SK-MEL-5 (cell line): ENCODE results near the gene GH1. TPM values are rescaled to one million over a fixed set of nuclear protein-coding genes. Genes with fewer than 3 reads are reported as not detected.
"Not testable (repeated sequence)": the region's sequence is repeated elsewhere in the genome, so short reads cannot be mapped to it uniquely, and the experiment has no call there.

ENCODE experiments used
- DNase-seq: peaks from one replicate; pipeline ENCODE4 v3.0.0-alpha.2; 2016; ENCODE audit warnings: low read depth, low spot score
- in situ Hi-C: cut with HindIII; loops from 2 replicates; pipeline ENCODE4 v1.10.0; 2016; ENCODE audit warnings: low sequenced_read_pairs, high pct_unique_total_duplicates, low pct_unique_long_range_greater_than_20kb
- small RNA-seq, 2 experiments: library from RNA; depleted of rRNA; stranded (forward); fragments of <200 nt; gene quantifications; one replicate each; pipeline ENCODE3, GENCODE V24; 2014
- total RNA-seq: library from RNA; depleted of rRNA; stranded (reverse); fragments of >200 nt; shearing (Covaris generic); gene quantifications from 2 replicates; pipeline ENCODE4 v1.2.3, GENCODE V29; 2014; rRNA removed

Gene GH1
- total RNA-seq, 1 experiment from 2014 or later, result not detected

- in situ Hi-C loops, result no loop called here
- DNase-seq, result peak; percentile 80
These were observed 36.6 kb downstream of the GH1 start, which contains the start of gene GH2 for GRCh38 chr17:63881935-63882601. Gene GH2 (minus strand): TSS chr17:63881944. CDS start chr17:63881801, 143 bp downstream.

GRCh38 chr17:63881337-63881736 is 37.3 kb downstream of the GH1 start:
- DNase-seq, result peak; percentile 37
- in situ Hi-C loops, result not testable (repeated sequence)

- DNase-seq, result no peak
- in situ Hi-C loops, result no loop called here
These were observed 37.9 kb downstream of the GH1 start for GRCh38 chr17:63880706-63881105.

GRCh38 chr17:63878413-63878812 is 40.2 kb downstream of the GH1 start:
- DNase-seq, in situ Hi-C loops: not testable (repeated sequence)

GRCh38 chr17:63874693-63875092 is 43.9 kb downstream of the GH1 start:
- DNase-seq, in situ Hi-C loops: not testable (repeated sequence)

- in situ Hi-C loops, DNase-seq: not testable (repeated sequence)
These were observed 44.5 kb downstream of the GH1 start for GRCh38 chr17:63874061-63874626.

- DNase-seq, in situ Hi-C loops: not testable (repeated sequence)
These were observed 45.1 kb downstream of the GH1 start, which contains the start of gene CSH2 for GRCh38 chr17:63873577-63873976. Gene CSH2 (minus strand): TSS chr17:63873677. CDS start chr17:63873614, 63 bp downstream.

- not testable (repeated sequence) for DNase-seq
These were observed 46.8 kb downstream of the GH1 start for GRCh38 chr17:63871646-63872365.

GRCh38 chr17:63870292-63870665 is 48.4 kb downstream of the GH1 start:
- DNase-seq, in situ Hi-C loops: not testable (repeated sequence)

More at GRCh38 chr17:63871646-63872365, 46.8 kb downstream of the GH1 start:
- in situ Hi-C loops, result not testable (repeated sequence)

- in situ Hi-C loops, DNase-seq: not testable (repeated sequence)
These were observed 48.9 kb downstream of the GH1 start for GRCh38 chr17:63869491-63870291.

Small RNA genes within 50 kb of the gene (small RNA-seq; reads per million reads assigned to genes)
- 0 reads per million in 2 experiments for gene AC040958.1
- gene AC127029.1, result 0 reads per million in 2 experiments
- 0 reads per million in 2 experiments for gene GH1

Other genes with a start within 250 kb of the GH1 start
- 12.0 and 18.6 TPM in 2 replicates for gene LIMD2, start 218.7 kb downstream of the GH1 start, total RNA-seq
- 11.9 and 14.6 TPM in 2 replicates for gene STRADA, start 177.0 kb downstream of the GH1 start, total RNA-seq
- gene CCDC47, start 145.2 kb downstream of the GH1 start, total RNA-seq, result 105 and 109 TPM in 2 replicates
- 56.8 and 60.2 TPM in 2 replicates for gene DDX42, start 144.7 kb downstream of the GH1 start, total RNA-seq
- 21.8 and 30.8 TPM in 2 replicates for gene PSMC5, start 91.4 kb downstream of the GH1 start, total RNA-seq
- gene FTSJ3, start 91.2 kb downstream of the GH1 start, total RNA-seq, result 42.4 and 51.6 TPM in 2 replicates
- 146 and 160 TPM in 2 replicates for gene SMARCD2, start 76.2 kb downstream of the GH1 start, total RNA-seq
- not detected in 2 replicates for gene CSH2, start 45.2 kb downstream of the GH1 start, total RNA-seq
- not detected in 2 replicates for gene GH2, start 36.9 kb downstream of the GH1 start, total RNA-seq
- not detected in 2 replicates for gene CSH1, start 22.3 kb downstream of the GH1 start, total RNA-seq
- gene CSHL1, start 7.6 kb downstream of the GH1 start, total RNA-seq, result not detected in 2 replicates
- gene CD79B, start 13.5 kb upstream of the GH1 start, total RNA-seq, result 2.2 and 3.1 TPM in 2 replicates
- gene SCN4A, start 54.1 kb upstream of the GH1 start, total RNA-seq, result not detected in 2 replicates
- 0.13 TPM in 1 of 2 replicates, not detected in the other for gene PRR29, start 79.5 kb upstream of the GH1 start, total RNA-seq
- gene ICAM2, start 101.8 kb upstream of the GH1 start, total RNA-seq, result 0.71 TPM in 1 of 2 replicates, not detected in the other
- 6.2 and 7.2 TPM in 2 replicates for gene ERN1, start 211.3 kb upstream of the GH1 start, total RNA-seq